Adipose tissue (tissue), 3 donors: ENCODE data around the gene IL2RA. TPM values are rescaled to one million over a fixed set of nuclear protein-coding genes. Genes with fewer than 3 reads are reported as not detected.

Experiments
- H3K27ac ChIP-seq: one replicate; pipeline ENCODE4 v1.5.1; 2013; ENCODE audit warnings: low read depth, low read length
- WGBS, 3 donors: extraction: QIAGEN DNeasy Blood & Tissue Kit; methylation state at CpG; one replicate each; pipeline ENCODE4 v1.1.7; 2013; 5-methylcytosine and 5-hydroxymethylcytosine counted together
- polyA plus RNA-seq, 3 donors: library from polyadenylated mRNA; stranded (reverse); fragments of 200-250 nt; gene quantifications; one replicate each; pipeline ENCODE4 v1.2.3, GENCODE V29; 2013
- donor health status: healthy with polysubstance abuse.
- donor health status: Bipolar disorder and iron deficiency.
- donor health status: healthy.

IL2RA gene
- polyA plus RNA-seq, 3 donors, result 0.62 to 2.4 (median 0.68) TPM

DNA sequence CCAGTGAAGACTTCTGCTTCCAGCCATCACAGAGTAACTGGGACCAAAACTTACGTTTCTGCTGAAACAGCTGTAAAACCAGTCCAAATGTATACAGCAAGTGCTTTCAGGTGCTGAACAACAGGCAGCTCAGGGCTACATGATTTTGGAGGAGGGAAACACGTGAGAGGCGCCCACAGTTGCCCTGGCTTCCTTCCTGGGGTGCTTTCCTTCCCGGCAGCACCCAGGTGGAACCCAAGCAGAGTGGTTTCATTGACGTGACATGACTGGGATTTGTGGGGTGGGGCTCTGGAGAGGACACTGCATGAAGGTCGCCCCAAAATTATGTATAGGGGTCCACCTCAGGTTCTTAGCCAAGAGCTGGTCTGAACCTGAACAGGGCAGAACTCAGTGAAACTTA is 34.2 kb downstream of the IL2RA start:
- WGBS, 3 donors, result 63 to 81% (median 76%) methylated on average over 6 of the region's 6 CpGs

DNA sequence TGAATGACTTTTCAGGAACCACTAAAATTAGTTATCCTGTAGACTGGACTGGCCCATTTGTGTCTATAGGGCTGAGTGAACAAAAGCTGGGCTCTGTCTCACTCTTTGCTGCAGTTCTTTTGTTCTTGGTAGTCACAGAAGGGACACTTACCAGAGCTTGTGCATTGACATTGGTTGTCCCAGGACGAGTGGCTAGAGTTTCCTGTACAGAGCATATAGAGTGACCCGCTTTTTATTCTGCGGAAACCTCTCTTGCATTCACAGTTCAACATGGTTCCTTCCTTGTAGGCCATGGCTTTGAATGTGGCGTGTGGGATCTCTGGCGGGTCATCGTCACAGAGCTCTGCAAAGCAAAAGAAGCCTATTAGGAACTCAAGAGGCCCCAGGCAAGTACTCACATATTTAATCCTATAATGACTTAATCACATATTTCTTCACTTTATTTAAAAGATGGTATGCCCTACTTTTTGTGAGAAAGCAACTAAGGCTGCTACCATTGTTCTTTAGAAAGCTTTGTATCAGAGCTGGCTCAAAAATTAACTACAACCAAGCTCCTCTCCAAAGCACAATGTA is 36.4 kb downstream of the IL2RA start:
- WGBS, 3 donors, result 84 to 95% (median 90%) methylated on average over 6 of the region's 6 CpGs
- H3K27ac ChIP-seq, result no peak overlapping the region

More for the DNA sequence above, 34.2 kb downstream of the IL2RA start:
- no peak overlapping the region for H3K27ac ChIP-seq

DNA sequence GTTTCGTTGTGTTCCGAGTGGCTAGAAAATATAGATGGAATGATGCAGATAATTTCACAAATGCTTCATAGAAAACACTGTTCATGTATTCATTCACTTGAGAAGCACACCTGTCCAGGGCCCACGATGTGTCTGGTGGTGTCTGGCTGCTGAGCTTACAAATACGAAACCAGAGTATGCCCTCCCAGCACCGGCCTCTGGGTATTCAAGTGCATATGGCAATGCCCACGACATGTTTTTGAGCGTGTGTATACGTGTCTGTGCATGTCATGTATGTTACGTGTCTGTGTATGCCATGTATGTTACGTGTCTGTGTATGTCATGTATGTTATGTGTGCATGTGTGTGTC is 37.9 kb downstream of the IL2RA start:
- H3K27ac ChIP-seq, result no peak overlapping the region
- 84 to 90% (median 88%) methylated on average over 10 of the region's 10 CpGs for WGBS, 3 donors

DNA sequence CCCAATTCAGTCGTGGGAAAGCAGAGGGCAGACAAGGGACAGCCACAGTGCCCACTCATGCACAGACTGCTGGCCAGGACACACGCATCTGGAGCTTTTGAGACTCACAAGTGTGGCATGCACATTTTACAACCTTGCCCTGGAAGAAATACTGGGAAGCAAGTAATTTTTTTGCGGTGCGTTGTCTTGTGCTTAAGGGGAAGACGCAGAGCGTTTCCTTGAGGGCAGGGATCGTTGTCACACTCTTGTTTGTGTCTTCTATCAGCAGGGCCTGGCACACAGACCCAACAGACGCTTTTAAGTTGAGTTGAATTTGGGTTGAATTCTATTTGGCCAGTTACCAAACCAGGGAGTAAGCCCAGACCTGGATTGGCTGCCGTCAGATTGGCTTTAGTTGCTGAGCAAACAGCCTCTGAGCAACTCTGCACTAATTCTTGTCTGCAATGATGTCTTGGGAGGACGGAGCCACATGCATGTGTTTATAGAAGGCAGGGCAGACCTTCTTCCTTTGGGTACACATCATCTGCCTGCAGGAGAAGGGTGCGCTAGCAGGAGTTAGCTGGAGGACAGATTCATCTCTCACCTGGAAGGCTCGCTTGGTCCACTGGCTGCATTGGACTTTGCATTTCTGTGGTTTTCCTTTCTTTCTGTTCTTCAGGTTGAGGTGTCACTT is 38.4 kb downstream of the IL2RA start:
- 71 to 84% (median 77%) methylated on average over 12 of the region's 12 CpGs for WGBS, 3 donors

DNA sequence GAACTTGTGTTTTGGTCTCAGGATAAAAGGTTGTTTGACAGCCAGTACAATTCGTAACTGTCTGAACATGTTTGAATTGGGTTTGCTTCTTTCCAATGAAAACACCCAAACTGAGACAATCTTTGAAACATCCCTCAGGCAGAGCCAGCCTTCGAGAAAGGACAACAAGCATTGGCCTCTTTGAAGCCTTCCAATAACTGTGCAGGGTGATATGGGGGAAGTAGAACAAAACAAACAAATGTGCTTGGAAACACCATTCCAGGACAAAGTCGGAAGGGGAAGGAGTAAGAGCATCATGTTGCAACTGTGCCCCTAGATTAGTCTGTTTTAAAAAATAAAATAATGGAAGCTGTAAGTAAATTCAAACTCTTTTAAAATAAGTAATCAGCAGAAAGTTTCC is 39.5 kb downstream of the IL2RA start:
- H3K27ac ChIP-seq, result no peak overlapping the region
- 52 to 59% (median 53%) methylated on average over 3 of the region's 3 CpGs for WGBS, 3 donors

More for the DNA sequence above, 38.4 kb downstream of the IL2RA start:
- H3K27ac ChIP-seq, result no peak overlapping the region

DNA sequence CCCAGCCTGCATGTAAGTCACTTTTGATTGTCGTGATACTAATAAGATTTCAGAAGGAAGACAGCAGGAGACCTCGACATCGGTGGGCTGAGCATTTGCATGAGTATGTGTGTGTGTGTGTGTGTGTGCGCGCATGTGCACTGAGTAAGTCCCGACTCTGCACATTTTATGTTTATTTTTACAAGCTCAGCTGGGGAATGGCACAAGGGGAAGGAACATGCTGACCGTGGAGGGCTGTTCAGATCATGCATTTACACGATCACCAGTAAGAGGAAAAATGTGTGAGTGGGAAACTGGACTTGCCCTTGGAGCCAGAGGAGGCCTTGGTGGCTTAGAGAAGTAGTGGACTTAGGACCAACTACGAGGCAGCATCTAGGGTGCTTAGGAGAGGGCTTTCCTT is 41.3 kb downstream of the IL2RA start:
- no peak overlapping the region for H3K27ac ChIP-seq
- WGBS, 3 donors, result 65 to 79% (median 69%) methylated on average over 9 of the region's 9 CpGs

DNA sequence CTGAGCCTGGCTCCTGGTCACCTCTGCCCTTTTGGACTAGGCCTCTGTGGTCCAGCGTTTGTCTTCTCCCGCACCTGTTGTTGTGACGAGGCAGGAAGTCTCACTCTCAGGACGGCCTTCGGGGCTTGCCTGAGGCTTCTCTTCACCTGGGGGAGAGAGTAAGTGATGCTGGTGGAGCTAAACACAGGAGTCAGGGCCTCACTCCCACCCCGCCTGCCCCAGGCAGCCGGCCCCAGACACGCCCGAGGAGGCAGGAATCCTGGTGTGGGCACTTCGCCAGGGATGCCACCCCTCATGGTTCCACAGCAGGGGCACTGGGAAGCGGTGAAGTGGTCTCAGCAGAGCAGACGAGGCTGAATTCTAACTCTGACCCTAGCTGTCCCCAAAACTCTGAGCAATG is 42.4 kb downstream of the IL2RA start:
- WGBS, 3 donors, result 90 to 94% (median 92%) methylated on average over 12 of the region's 12 CpGs

DNA sequence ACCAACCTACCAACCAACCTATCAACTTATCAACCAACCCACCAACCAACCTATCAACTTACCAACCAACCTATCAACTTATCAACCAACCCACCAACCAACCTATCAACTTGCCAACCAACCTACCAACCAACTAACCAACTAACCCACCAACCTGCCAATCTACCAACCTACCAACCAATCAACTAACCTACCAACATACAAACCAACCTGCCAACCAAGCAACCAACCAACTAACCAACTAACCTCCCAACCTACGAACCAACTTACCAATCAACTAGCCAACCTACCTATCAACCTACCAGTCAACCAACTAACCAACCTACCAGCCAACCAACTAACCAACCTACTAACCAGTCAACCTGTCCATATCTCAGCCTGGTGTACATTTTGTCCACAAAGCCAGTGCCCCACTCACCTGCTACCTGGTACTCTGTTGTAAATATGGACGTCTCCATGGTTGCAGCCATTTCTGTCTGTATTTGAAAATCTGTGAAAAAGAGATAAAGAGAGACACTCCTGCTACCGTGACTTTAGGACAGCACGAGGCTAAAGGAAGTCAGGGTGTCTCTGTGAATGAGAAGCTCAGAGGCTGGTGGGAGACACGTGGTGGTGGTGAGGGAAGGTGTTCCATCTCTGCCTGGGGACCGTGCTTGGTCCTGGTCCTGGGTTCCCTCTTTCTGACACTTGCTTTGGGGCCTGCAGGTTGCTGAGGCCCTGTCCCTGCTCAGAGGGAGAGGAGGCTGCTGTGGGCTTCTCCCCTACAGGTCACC is 43.0 kb downstream of the IL2RA start:
- 87 to 97% (median 90%) methylated on average over 6 of the region's 6 CpGs for WGBS, 3 donors

More for the DNA sequence above, 42.4 kb downstream of the IL2RA start:
- H3K27ac ChIP-seq, result no peak overlapping the region

DNA sequence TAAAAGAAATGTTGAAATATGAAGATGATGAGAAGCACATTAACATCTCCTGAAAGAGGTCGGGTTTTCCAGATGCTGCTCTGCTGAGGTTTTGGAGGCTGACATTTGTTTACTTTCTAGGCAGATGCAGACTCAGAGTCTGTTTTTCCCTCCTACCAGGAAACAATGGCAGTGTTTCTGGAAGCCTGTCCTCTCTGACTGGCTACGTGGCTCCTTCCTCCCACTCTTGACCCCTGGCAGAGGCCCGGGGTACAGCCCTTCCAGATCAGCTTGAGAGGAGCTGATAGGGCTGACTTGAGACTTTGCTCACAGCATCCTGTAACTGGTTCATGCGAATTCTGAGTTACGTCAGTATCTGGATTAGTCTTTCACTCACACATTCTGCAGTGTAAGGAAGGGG is 43.7 kb downstream of the IL2RA start:
- no peak overlapping the region for H3K27ac ChIP-seq
- 34 to 63% (median 59%) methylated on average over 5 of the region's 5 CpGs for WGBS, 3 donors

More for the DNA sequence above, 43.0 kb downstream of the IL2RA start:
- no peak overlapping the region for H3K27ac ChIP-seq

DNA sequence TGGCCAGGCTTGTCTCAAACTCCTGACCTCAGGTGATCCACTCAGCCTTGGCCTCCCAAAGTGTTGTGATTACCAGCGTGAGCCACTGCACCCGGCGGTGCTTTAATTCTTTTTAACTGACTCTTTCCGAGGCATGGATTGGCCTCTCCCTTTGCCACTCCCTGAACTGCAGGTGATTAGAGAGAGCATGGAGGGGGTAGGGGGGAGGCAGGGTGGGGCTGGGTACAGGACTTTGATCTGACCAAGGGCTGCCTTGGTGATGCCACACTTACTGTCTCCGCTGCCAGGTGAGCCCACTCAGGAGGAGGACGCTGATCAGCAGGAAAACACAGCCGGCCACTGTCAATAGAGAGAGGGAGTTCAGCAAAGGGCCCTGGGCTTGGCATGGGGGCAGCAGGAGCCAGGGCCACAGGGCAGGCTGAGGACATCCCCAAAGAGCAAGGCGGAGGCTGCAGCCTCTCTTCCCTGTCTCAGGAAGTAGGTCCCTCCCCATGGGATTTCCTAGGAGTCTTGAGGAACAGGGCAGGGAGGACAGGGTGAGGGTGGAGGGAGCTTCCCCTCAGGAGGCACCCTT is 44.3 kb downstream of the IL2RA start:
- no peak overlapping the region for H3K27ac ChIP-seq
- WGBS, 3 donors, result 85 to 95% (median 87%) methylated on average over 8 of the region's 8 CpGs

DNA sequence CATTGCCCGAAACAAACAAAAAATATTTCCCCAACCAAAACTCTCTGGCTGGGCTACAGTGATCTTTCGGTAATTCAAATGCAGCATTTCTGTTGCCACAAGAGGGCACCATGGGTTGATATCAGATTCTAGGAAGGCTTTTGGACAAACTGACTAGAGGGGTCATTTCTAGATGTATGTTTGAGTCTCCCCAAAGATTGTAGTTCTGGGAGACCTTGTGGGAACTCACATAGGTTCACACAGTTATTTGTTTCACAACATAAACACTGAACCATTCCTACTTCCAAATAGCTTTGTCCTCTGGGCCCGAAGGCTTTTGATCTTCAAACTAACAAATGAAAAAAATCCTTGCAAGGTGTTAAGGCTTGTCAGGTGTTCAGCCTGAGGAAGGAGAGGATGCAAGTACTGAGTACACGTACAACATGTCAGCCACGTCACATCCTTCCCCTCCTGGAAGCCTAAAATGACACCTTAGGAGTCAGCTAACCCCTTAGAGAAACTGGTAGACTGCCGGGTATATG is 47.9 kb downstream of the IL2RA start:
- no peak overlapping the region for H3K27ac ChIP-seq
- WGBS, 3 donors, result 44 to 51% (median 44%) methylated on average over 6 of the region's 6 CpGs

DNA sequence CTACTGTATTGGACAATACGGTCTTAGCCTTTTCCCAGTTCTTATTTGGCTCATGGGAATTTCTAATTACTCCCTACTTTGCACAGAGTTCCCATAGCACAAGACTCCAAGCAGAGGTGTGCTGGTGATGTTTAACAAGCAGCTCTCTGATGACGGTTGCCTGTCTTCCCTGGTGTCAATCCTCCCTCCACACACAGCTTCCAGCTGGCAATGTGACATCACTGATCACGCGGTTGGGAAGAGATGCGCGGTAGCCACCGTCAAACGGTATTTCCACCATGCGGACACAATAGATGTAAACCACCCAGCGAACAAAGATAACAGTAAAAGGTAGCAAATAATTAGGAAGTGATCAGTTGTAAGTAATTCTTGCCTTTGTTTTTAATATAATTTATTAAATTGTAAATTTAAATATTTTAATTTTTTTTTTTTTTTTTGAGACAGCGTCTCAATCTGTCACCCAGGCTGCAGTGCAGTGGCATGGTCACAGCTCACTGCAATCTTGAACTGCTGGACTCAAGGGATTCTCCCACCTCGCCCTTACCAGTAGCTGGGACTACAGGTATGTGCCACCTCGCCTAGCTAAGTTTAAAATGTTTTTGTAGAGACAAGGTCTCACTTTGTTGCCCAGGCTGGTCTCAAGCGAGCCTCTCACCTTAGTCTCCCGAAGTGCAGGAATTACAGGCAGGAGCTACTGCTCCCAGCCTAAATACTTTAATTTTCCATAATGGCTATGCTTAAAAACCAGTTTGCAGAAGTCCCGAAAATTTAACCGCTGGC is 48.6 kb downstream of the IL2RA start:
- WGBS, 3 donors, result 79 to 80% (median 80%) methylated on average over 17 of the region's 17 CpGs
- no peak overlapping the region for H3K27ac ChIP-seq

DNA sequence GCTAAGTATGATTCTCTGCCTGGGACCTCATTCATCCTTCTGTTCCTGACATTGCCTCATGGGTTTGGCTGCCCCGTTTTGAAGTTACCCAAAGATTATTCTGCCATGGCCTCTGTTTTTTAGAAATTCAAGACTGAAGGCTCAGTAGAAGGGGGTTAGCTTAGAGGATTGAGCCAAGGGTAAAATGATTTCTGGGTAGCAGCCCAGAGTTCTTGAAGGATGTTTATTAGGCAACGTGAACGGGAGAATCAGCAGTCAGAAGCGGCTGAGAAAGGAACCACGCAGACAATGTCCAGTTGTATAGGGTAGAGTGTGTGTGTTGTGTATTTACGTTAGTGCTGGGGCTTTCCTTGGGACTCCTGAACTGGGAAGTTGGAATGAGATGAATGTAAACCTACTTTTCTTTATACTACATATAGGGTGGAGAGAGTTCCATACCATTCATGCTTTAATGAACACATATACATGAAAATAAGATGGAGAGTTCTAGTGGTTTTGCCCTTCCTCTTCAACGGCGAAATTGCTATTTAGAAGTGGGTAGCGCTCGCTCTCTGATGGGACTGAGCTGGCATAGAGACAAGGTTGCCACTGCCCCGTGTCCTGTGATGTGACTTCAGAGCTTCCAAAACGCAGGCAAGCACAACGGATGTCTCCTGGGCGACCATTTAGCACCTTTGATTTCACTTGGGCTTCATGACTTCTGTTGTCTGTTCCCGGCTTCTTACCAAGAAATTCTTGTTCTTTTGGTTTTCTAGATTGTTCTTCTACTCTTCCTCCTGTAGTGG is 49.9 kb downstream of the IL2RA start:
- 84 to 86% (median 86%) methylated on average over 15 of the region's 15 CpGs for WGBS, 3 donors
- no peak overlapping the region for H3K27ac ChIP-seq

DNA sequence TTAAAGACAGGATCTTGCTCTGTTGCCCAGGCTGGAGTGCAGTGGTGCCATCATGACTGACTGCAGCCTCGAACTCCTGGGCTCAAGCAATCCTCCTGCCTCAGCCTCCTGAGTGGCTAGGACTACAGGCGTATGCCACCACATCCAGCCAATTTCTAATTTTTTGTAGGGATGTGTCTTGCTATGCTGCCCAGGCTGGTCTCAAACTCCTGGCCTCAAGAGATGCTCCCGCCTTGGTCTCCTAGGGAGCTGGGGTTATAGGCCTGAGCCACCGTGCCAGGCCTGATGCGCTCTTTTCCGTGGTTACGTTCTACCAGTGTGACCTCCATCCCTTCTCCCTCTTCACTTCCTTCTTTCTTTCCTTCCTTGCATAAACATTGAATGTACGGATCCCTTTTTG is 50.6 kb downstream of the IL2RA start:
- H3K27ac ChIP-seq, result no peak overlapping the region
- WGBS, 3 donors, result 88 to 91% (median 90%) methylated on average over 8 of the region's 8 CpGs

DNA sequence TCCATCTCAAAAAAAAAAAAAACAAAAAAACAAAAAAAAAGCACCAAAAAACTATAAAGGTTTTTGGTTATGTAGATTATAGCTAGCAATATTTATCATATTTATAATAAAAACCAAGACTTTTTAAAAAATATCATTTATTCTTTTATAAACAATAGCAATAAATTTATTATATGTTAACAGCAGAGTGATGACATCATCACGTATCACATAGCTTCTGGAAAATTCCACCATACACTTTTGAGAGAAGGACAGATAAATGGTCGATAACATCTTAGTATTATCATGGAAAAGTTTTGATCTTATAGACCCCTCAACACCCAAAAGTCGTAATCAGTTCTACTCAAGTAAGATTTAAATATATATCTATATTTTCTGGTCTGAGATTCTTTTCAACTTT is 51.6 kb downstream of the IL2RA start:
- 91 to 95% (median 94%) methylated on average over 3 of the region's 3 CpGs for WGBS, 3 donors
- no peak overlapping the region for H3K27ac ChIP-seq

DNA sequence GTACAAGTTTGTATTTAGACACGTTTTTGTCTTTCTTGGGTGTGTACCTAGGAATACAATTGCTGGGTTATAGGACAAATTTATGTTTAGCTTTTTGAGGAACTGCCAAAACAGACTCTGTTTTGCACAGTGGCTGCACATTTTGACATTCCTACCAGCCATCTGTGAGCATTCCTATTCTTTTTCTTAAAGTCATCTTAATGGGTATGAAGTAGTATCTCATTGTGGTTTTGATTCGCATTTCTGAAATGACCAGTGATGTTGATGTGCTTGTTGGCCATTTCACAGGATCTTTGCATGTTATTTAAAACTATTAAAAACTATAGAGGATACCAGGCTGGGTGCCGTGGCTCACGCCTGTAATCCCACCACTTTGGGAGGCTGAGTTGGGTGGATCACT is 52.2 kb downstream of the IL2RA start:
- 81 to 91% (median 88%) methylated on average over 4 of the region's 4 CpGs for WGBS, 3 donors
- no peak overlapping the region for H3K27ac ChIP-seq

DNA sequence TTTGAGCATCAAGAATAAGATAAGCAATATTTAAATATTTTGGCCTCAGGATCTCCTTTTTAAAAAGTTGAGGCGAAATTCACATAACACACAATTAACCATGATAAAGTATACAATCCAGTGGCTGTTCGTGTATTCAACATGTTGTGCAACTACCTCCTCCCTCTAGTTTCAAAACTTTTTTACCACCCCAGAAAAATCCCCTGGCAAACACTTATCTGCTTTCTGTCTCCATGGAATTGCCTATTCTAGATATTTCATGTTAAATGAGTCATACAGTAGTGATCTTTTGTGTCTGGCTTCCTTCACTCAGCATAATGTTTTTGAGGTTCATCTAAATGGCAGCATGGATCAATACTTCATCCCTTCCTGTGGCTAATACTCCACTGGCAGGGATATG is 53.0 kb downstream of the IL2RA start:
- 29 to 55% (median 41%) methylated on average over 2 of the region's 2 CpGs for WGBS, 3 donors
- H3K27ac ChIP-seq, result no peak overlapping the region
